Mesodermal cell (in vitro differentiated cells): ENCODE data around the gene CDH23.

Experiments used
- H3K27ac ChIP-seq: 2 replicates; pipeline ENCODE4 v1.7.0; 2013; ENCODE audit warnings: mild to moderate bottlenecking, low read depth, low read length, moderate library complexity; ENCODE audit not compliant: severe bottlenecking
- H3K36me3 ChIP-seq: 2 replicates; pipeline ENCODE4 v1.7.1; 2013; ENCODE audit warnings: mild to moderate bottlenecking, low read length, moderate library complexity; ENCODE audit not compliant: control insufficient read depth, insufficient read depth
- H3K4me1 ChIP-seq: one replicate; pipeline ENCODE4 v1.7.1; 2013; ENCODE audit warnings: mild to moderate bottlenecking, low read length; ENCODE audit not compliant: insufficient read depth, control insufficient read depth, poor library complexity, severe bottlenecking
- H3K4me3 ChIP-seq: 2 replicates; pipeline ENCODE4 v1.7.0; 2013; ENCODE audit warnings: low read length, control low read depth, mild to moderate bottlenecking; ENCODE audit not compliant: insufficient read depth, poor library complexity, severe bottlenecking; ENCODE audit errors: extremely low read depth
- H3K9me3 ChIP-seq: 2 replicates; pipeline ENCODE4 v1.7.1; 2013; ENCODE audit warnings: mild to moderate bottlenecking, low read length, moderate library complexity; ENCODE audit not compliant: control insufficient read depth
- WGBS, 2 experiments: methylation state at CpG; one replicate each; pipeline ENCODE4 v1.1.5; 2013; ENCODE audit warnings: missing lambda C conversion rate in 2 of 2; ENCODE audit not compliant: insufficient coverage in 2 of 2; 5-methylcytosine and 5-hydroxymethylcytosine counted together

Gene CDH23

DNA sequence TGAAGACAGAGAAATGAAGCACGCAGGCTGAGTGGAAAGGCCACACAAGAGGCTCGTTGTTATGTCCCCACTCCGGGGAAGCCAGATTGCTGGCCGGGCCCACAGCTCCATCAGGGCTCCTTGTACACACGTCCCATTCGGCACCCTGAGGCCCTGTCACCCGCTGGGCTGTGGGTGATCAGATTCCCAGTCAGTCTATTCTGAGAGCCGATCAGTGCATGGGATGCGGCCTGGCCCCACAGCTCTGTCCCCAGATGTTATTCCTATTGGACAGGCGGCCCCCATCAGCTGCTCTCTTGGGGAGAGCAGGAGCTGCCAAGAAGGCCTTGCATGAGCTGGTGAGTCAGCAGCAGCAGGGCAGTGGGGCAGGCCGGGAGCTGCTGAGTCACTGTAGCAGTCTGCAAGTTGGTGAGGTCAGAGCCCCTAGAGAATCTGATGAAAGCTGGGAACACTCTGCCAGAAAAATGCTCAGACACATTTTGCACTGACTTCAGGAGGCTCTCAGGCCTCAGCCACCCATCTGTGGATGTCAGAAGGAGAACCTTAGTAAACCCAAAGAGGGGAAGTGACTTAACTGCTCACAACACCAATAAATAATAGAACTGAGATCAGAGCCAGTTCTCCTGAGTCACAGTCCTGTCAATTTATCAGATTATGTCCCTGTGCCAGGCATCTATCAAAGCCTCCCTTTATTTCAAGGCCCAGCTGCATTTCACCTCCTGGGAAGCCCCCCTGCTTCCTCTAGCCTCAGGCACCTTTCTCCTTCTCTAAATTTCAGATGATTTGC lies 463.7 kb downstream of the CDH23 start:
- WGBS, 2 experiments, result 69 to 76% methylated on average over 10 to 11 of the region's 11 CpGs
- Histone ChIP-seq H3K4me1 (peaks cover 18% of the 10 kb centered on the region), H3K27ac (peak overlapping the region; percentile 98), H3K9me3 (no peaks in the 10 kb centered on the region), H3K36me3 (no peaks in the 10 kb centered on the region), H3K4me3 (no peak overlapping the region)

- Histone ChIP-seq H3K36me3 (no peaks in the 10 kb centered on the region), H3K4me3 (no peak overlapping the region), H3K9me3 (no peaks in the 10 kb centered on the region), H3K27ac (no peak overlapping the region), H3K4me1 (peaks cover 18% of the 10 kb centered on the region)
- 90 to 95% methylated on average over 4 to 5 of the region's 6 CpGs for WGBS, 2 experiments
These were observed 466.5 kb downstream of the CDH23 start for GRCh38 chr10:71863203-71863602.

DNA sequence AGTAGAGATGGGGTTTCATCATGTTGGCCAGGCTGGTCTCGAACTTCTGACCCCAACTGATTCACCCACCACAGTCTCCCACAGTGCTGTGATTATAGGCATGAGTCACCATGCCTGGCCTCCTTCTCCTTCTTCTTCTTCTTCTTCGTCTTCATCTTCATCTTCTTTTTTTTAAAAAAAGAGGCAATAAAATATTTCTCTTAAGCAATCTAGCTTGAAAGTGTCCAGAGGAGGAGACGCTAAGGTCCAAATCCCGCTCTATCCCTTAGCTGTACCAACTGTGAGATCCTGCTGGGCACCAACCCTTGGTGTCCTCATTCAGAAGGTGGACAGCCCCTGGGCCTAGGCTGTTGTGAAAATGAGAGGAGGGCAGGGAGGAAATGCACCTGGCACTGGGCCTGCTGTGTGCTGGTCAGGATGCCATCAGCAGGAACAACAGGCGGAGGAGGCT lies 468.2 kb downstream of the CDH23 start:
- Histone ChIP-seq H3K27ac (no peak overlapping the region), H3K36me3 (no peaks in the 10 kb centered on the region), H3K4me1 (peaks cover 14% of the 10 kb centered on the region), H3K9me3 (no peaks in the 10 kb centered on the region), H3K4me3 (no peak overlapping the region)
- 79 to 100% methylated on average over 3 of the region's 5 CpGs for WGBS, 2 experiments
